HG02610 (cell line): Measurements from ENCODE around the gene MOB1A.

Experiments used
- ATAC-seq: cut with Tn5 transposase; IDR thresholded peaks from one replicate; pipeline ENCODE4 v1.9.1; 2021; ENCODE audit warnings: mild to moderate bottlenecking, moderate library complexity; ENCODE audit not compliant: unreplicated experiment

Gene MOB1A

DNA sequence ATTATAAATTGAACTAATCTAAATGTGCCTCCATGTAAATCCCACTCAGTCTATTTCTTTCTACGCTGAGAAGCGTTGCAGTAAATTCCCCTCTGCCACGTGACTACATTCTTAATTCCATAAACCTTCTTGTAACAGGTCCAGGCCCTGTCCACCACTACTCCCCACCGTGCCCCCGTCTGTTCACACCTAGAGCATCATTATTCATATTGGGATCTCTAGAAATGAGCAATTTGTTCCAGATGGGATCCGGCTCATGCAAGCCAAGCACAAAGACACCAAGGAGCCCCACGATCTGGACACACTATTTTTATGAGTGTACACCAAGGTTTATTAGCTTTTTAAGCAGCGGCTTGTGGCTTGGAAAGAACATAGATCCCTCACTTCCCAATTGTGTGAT, 69.1 kb downstream of the MOB1A start:
- ATAC-seq: no peak

GRCh38 chr2:74107071-74107470, 71.6 kb downstream of the MOB1A start:
- ATAC-seq: no peak

GRCh38 chr2:74105413-74105812, 73.3 kb downstream of the MOB1A start:
- ATAC-seq: no peak

- no peak for ATAC-seq
Observed at GRCh38 chr2:74104839-74105238, 73.8 kb downstream of the MOB1A start.

GRCh38 chr2:74103763-74104162, 74.9 kb downstream of the MOB1A start:
- ATAC-seq: no peak
